ENCODE data around the gene SETD7. TPM values are rescaled to one million over a fixed set of nuclear protein-coding genes. Genes with fewer than 3 reads are reported as not detected.

Gene SETD7
- total RNA-seq, 1 donor from 2014 or later, result 51.8 TPM

DNA sequence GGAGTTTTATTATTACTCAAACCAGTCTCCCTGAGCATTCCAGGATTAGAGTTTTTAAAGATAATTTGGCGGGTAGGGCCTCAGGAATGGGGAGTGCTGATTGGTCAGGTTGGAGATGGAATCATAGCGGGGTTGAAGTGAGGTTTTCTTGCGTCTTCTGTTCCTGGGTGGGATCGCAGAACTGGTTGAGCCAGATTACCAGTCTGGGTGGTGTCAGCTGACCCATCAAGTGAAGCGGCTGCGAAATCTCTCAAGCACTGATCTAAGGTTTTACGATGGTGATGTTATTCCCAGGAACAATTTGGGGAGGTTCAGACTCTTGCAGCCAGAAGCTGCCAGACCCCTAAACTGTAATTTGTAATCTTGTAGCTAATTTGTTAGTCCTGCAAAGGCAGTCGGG is 25.1 kb upstream of the SETD7 start:
- DNase-seq (ENCODE audit: extremely low spot score in 2 of 2), result no peak
- Histone ChIP-seq H3K4me3 (no peak overlapping the region), H3K27me3 (no peaks in the 10 kb centered on the region), H3K27ac (no peak overlapping the region), H3K36me3 (no peaks in the 10 kb centered on the region), H3K4me1 (no peaks in the 10 kb centered on the region), H3K9me3 (no peaks in the 10 kb centered on the region)
- TF ChIP-seq POLR2AphosphoS5 (IDR thresholded peaks at IDR 0.05; ENCODE audit: insufficient read depth in 1 of 2, low read depth in 1 of 2) (peak in 1 of 2 donors; percentile 14), POLR2A (IDR thresholded peaks at IDR 0.05) (no peak)
- TF ChIP-seq, protein P1, sequence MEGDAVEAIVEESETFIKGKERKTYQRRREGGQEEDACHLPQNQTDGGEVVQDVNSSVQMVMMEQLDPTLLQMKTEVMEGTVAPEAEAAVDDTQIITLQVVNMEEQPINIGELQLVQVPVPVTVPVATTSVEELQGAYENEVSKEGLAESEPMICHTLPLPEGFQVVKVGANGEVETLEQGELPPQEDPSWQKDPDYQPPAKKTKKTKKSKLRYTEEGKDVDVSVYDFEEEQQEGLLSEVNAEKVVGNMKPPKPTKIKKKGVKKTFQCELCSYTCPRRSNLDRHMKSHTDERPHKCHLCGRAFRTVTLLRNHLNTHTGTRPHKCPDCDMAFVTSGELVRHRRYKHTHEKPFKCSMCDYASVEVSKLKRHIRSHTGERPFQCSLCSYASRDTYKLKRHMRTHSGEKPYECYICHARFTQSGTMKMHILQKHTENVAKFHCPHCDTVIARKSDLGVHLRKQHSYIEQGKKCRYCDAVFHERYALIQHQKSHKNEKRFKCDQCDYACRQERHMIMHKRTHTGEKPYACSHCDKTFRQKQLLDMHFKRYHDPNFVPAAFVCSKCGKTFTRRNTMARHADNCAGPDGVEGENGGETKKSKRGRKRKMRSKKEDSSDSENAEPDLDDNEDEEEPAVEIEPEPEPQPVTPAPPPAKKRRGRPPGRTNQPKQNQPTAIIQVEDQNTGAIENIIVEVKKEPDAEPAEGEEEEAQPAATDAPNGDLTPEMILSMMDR (IDR thresholded peaks at IDR 0.05), result no peak
- intact Hi-C loops (cut with DNase I), result no loop called here

DNA sequence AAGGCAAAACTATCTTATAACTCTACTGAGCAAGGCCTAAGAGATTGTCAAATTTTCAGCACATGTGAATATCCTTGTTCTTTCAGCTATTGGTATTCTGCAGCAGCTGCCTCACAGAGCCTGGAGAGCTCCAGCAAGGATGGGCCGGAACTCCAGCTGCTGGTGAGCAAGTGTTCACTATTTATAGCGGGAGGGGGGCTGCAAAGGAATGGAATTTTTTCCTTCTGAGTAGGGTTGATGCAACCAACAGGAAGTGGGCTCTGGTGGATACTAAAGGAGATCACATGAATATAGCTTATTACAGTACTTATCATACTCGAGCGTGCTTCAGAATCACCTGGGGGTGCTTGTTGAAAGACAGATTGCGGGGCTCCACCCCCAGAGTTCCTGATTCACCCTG is 20.2 kb upstream of the SETD7 start:
- Histone ChIP-seq H3K9me3 (no peaks in the 10 kb centered on the region), H3K36me3 (no peaks in the 10 kb centered on the region), H3K27ac (no peak overlapping the region), H3K4me3 (no peak overlapping the region), H3K27me3 (no peaks in the 10 kb centered on the region), H3K4me1 (no peaks in the 10 kb centered on the region)
- intact Hi-C loops (cut with DNase I), result no loop called here
- TF ChIP-seq POLR2AphosphoS5 (IDR thresholded peaks at IDR 0.05; ENCODE audit: insufficient read depth in 1 of 2, low read depth in 1 of 2), result no peak
- TF ChIP-seq POLR2A (IDR thresholded peaks at IDR 0.05), result no peak
- TF ChIP-seq, protein P1 (IDR thresholded peaks at IDR 0.05), result no peak
- DNase-seq (ENCODE audit: extremely low spot score in 2 of 2), result no peak

DNA sequence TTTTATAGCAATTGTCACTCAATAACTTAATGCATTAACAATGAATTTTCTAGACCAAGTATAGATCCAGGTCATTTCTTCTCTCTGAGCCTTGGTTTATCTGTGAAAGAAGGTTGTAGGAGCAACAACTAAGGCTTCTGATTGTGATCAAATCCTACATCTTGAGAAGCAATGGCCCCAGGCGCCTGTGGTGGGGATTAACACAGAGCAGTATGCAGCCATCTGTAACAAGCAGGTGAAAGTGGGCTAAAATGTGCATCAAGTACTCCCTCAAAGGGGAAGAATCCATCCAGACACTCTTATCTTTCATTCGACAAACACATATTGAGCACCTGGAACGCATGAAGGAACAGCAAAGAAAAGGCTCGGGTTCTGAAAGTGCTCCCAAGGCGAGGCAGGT is 19.1 kb upstream of the SETD7 start:
- Histone ChIP-seq H3K9me3 (no peaks in the 10 kb centered on the region), H3K36me3 (no peaks in the 10 kb centered on the region), H3K4me3 (no peak overlapping the region), H3K4me1 (no peaks in the 10 kb centered on the region), H3K27me3 (no peaks in the 10 kb centered on the region), H3K27ac (no peak overlapping the region)
- TF ChIP-seq, protein P1 (IDR thresholded peaks at IDR 0.05), result no peak
- TF ChIP-seq POLR2A (IDR thresholded peaks at IDR 0.05) (no peak), POLR2AphosphoS5 (IDR thresholded peaks at IDR 0.05; ENCODE audit: insufficient read depth in 1 of 2, low read depth in 1 of 2) (no peak)
- no peak for DNase-seq (ENCODE audit: extremely low spot score in 2 of 2)
- intact Hi-C loops (cut with DNase I), result no loop called here

DNA sequence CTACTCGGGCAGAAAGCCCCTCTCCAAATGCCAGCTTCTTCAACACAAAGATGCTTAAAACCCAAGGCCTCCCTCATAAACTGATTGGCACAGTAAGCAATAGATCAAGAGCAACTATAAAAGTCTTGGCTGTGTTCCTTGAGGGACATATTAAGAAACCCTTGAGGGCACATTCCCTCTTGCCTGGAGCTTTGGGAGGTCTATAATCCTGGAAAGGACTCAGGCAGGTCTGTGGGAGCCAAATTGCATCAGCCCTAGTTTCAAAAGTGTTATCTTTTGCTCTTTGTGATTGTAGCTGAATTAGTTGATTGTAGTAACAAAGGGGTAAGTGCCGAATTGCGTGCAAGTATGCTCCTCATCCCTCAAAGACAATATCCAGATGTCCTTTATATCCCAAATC is 18.6 kb upstream of the SETD7 start:
- Histone ChIP-seq H3K27me3 (no peaks in the 10 kb centered on the region), H3K36me3 (no peaks in the 10 kb centered on the region), H3K27ac (no peak overlapping the region), H3K4me3 (no peak overlapping the region), H3K9me3 (no peaks in the 10 kb centered on the region), H3K4me1 (no peaks in the 10 kb centered on the region)
- no peak for TF ChIP-seq POLR2A (IDR thresholded peaks at IDR 0.05)
- TF ChIP-seq, protein P1 (IDR thresholded peaks at IDR 0.05), result no peak
- TF ChIP-seq POLR2AphosphoS5 (IDR thresholded peaks at IDR 0.05; ENCODE audit: insufficient read depth in 1 of 2, low read depth in 1 of 2), result no peak
- intact Hi-C loops (cut with DNase I), result no loop called here
- no peak for DNase-seq (ENCODE audit: extremely low spot score in 2 of 2)

DNA sequence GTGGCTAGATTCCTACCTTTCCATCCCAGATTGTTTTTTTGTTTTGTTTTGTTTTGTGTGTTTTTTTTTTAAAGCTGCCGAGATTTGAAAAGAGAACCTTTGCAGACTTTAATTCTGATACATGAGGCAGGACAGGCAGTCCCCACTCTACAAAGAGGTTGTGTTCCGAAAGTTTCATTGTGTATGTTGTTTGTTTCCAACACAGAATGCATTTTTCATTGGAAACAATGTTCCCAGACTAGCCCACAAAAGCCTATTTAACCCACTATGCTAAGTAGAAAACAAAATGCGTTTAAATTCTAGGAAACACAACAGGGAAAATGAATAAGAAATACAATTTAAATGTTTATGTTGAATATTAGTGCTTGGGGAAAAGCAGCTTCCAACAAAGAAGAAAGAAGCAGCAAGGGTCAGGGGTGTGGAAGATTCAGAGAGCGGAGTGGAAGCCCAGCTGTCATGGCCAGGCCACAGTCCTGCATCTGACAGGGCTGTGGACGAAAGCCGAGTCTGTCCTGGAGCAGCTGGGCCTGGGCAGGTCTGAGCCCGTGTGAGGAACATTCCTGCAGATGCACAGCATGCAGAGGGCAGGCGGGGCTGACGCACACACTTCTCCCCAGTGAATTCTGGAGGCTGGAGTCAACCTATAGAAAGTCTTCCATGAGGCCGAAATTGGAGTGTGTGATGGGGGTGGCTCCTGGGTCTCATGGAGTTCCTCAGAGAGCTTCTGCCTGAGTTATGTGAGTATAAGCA is 12.4 kb upstream of the SETD7 start:
- Histone ChIP-seq H3K4me3 (no peak overlapping the region), H3K27me3 (no peaks in the 10 kb centered on the region), H3K4me1 (no peaks in the 10 kb centered on the region), H3K27ac (no peak overlapping the region), H3K36me3 (no peaks in the 10 kb centered on the region), H3K9me3 (no peaks in the 10 kb centered on the region)
- TF ChIP-seq, protein P1 (IDR thresholded peaks at IDR 0.05), result no peak
- TF ChIP-seq POLR2A (IDR thresholded peaks at IDR 0.05), result no peak
- TF ChIP-seq POLR2AphosphoS5 (IDR thresholded peaks at IDR 0.05; ENCODE audit: insufficient read depth in 1 of 2, low read depth in 1 of 2), result no peak
- intact Hi-C loops (cut with DNase I), result no loop called here
- DNase-seq (ENCODE audit: extremely low spot score in 2 of 2), result no peak

All from vagina (tissue), 2 donors.